HG02840 (cell line): ENCODE data around the gene TP73.

Source experiments
- ATAC-seq: cut with Tn5 transposase; IDR thresholded peaks from one replicate; pipeline ENCODE4 v1.9.1; 2021; ENCODE audit warnings: mild to moderate bottlenecking, moderate library complexity, moderate number of reproducible peaks; ENCODE audit not compliant: unreplicated experiment, low FRiP score

TP73 gene

DNA sequence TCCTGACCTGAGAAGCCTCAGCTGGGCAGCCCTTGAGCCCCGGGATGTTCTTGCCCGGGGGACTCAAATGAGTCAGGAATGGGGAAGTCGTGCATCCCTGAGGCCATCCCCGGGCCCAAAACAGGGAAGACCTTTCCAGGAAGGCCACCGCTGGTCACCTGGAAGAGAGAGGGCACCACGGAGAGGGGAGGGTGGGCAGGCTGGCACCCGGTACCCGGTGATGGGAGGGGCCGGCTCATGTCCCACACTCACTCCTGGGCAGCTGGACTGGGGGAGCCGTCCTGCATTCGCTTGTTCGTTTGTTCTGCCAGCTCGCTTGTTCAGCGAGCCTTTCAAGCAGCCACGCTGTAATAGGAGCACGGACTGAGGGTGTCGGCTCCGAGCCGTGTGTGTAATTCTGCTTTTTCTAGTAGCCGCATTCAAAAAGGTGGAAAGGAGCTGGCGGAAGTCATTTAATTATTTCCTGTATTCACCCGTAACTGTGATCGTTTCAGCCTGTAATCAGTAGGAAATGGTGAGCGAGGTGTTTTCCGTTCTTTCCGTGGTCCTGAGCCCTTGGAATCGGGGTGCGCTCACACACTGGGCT lies 51.6 kb downstream of the TP73 start:
- ATAC-seq: no peak

DNA sequence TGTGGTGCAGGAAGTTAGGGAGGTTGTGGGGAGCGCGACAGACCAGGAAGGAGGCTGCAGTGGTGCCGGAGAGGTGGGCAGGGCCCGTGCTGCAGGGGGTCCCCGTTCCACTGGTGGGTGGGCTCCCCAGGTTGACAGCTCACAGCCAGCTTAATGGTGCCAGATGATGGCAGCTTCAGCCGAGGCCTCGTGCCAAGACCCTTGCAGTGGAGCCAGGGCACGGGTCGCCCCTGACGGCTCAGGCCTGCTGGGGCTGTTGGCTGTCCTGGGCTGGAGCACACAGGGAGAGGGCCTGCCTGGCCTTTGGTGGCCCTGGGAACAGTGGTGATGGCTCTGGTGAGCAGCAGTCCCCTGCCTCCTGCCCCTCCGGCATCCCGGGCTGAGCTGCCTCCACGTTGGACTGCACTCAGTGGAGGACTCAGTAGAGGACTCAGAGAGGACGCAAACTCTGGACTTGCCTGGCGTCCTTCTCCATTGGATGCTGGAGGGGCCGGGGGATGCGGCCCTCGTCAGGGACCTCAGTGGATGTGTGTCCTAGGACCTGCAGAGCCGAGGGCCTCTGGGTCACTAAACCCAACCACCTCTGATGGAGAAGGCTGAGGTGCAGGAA lies 53.1 kb downstream of the TP73 start:
- no peak for ATAC-seq

DNA sequence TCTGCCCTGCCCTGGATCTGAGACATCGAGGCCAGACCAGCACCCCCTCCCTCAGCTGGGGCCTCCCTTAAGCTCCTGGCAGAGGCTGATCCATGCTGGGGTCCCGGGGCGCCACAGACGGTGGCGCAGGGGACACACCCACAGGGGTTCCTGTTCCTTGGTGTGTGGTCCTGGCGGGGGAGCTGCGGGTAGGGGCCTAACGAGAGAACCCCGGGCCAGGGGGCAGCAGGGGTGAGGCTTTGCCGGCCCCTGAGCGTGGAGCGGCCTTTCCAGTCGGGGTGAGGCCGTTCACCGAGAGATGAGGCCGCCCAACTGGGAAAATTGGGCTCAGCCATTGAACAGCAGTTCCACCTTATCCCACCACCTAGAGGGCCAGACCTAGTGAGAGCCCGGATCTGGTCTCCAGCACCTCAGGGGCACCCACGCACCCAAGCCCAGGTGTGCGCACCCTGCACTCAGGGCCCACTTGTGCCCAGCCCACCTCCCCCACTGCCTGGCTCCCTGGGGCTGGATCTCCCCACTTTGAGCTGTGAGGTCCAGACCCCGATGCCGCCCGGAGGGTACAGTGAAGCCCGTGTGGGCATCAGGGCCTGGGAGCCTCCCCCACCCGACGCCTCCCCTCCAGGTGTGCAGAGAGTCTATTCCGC lies 54.5 kb downstream of the TP73 start:
- ATAC-seq: no peak

DNA sequence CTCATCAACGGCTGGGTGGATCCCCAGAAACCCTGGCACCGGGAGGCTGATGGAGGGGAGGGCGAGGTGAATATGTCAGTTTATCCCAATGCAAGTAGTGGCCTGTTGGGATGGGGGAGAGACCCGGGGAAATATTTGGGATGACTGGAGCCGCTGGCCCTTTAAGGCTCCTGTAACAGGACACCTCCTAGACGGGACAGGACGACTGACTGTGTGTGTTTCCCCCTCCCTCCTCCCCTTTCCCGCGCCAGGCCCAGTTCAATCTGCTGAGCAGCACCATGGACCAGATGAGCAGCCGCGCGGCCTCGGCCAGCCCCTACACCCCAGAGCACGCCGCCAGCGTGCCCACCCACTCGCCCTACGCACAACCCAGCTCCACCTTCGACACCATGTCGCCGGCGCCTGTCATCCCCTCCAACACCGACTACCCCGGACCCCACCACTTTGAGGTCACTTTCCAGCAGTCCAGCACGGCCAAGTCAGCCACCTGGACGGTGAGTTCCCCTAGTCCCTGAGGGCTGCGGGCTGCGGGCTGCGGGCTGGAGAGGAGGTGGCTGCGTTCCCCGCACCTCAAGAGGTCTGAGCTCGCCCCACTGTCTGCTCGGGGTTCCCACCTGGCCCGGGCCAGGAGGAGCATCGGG lies 55.1 kb downstream of the TP73 start:
- no peak for ATAC-seq

DNA sequence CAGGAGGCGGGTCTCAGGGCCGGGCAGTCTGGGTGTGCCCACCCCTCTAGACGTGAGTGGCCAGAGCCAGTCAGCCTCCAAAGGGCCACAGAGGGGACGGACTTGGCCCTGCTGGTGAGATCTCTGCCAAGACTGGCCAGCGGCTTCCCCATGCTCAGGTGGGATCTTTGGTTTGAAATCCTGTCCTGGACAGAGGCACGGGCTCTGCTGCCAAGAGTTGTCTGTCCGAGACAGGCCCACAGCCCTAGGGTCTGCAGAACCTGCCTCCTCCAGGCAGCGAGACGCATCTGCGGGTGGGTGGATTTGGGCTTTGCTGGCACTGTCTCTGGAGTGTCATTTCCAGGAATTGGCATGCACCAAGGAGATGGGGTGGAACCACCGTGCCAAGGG lies 55.6 kb downstream of the TP73 start:
- no peak for ATAC-seq

DNA sequence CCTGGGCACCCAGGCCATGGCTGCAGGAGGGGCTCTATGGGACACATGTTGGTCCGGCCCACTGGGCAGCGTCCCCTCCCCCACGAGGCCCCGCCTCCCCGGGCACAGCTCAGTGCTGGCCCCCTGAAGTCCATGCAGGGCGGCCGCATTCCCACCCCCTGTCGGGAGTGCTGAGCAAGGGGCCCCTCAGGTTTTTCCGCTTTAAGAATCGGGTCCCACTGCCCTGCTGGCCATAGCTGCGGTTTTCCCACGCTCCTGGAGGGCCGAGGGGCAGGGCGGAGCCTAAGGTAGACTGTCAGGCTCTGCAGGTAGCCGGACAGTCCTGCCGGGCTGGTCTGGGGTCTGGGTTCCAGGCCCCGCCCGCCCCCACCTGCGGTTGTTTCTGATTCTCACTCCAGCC lies 56.5 kb downstream of the TP73 start:
- no peak for ATAC-seq

DNA sequence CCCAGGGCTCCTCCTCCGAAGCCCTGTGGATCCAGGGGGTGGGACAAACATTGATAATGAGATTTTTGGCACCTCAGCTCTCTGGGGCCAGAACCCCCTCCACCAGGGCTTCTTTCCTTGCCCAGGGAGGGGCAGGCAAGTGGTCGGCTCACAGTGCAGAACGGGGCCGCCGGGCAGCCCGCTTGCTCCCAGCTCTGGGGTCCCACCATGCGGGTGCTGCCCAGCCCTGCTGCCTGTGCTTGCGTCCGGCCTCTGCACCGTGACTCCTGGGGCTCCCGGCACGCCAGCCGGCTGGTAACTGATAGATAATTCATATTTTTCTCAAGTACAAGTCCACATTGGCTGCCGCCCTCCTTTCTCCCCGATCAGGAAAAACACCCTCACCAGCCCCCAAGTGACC lies 57.9 kb downstream of the TP73 start:
- ATAC-seq: no peak

DNA sequence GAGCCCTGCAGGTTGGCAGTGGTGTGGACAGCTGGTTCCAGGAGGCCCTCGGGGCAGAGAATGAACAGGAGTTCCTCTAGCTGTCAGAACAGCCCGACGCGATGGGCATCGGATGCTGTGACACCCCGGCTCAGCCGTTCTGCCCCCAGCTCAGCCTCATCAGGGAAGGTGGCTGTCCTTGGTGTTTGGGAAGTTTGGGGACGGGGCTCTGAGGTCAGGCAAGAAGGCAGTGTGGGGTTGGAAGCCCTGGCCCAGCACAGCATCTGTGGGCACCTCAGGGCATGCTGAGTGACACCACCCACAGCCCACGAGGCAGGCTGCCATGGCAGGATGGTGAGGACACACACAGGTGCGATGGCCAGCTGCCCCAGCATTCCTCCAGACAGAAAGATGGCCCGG lies 59.1 kb downstream of the TP73 start:
- ATAC-seq: no peak

DNA sequence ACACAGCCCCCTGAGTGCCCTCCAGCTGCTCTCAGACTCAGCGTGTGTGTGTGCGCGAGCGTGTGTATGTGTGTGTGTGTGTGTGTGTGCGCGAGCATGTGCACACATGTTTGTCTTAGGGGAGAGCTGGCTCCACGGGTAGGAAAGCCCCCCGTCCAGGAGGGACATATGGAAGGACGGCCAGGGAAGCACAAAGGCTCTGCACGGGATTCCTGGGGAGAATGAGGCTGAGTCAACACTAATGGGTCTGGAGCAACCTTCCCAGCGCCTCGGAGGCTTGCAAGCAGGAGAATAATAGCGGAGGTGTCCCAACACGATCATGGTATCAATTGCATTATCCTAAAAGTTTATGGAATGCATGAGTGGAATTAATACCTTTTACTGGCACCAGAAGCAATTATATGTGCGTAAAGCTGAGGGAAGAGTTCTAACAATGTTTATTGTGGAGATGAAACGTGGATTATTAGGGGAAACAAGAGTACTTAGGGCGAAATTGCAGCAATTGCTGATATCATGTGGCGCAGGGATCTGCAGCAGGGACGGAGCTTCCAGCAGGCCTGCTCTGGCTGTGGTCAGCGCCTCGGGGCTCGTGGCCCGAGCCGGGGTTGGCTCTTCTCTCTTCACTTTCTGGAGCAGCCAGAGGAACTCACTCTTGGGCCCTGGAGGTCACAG lies 59.6 kb downstream of the TP73 start:
- no peak for ATAC-seq

DNA sequence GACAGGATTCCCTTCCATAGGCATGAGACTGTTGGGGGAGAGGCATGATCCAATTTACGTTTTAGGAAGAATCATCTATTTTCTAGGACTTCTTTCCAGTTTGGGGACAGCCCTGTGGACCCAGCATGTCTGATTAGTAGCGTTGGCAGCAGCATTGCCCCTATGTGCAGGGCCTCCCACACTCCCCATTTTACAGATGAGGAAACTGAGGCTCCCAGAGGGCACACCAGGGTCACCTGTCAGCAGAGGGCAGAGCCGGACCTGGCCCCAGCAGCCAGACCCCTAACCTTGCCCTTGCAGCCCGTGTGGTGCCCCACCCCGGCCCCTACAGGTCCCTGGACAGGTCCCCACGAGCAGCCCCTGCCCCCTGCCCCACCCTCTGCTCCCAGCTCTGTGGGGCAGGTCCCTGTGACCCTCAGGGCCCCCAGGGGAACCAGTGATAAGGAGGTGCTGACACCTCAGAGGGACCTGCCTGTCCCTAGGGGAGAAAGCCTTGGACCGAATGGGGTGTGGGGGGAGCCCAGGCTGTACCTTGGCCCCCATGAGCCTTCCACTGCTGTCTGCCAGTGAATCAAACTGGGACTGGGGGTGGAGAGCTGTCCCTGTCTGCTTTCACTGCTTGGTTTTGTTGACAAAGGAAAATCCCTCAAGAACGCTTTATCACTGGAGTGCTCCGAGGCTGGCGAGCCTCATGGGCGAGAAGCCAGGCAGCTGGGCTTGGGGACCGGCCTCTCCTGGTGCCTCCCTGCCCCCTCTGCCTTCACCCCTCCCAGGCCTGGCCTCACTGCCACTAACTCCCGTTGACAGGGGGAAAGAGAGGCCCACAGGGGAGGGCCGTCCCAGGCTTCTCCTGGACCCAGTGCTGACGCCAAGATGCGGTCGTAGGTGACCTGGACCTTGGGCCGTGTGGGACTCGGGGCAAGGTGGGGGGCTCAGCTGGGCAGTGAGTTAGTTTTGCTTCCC lies 60.5 kb downstream of the TP73 start:
- no peak for ATAC-seq

DNA sequence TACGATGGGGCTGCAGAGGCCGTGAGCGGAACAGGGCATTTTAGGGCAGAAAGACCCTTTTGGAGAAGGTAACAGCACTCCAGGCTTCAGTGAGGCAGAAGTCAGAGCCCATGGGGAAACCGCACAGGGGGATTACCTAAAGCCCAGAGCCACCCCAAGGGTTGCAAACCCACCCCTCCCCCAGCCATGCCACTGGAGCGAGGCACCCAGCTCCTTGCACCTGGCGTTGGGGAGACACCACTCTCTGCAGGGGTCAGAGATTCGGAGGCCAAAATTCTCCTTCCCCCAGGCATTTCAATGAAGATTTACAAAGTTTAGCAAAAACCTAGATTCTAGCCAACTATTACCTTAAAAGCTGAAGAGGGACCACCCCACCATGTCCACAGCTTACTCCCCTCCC lies 61.5 kb downstream of the TP73 start:
- ATAC-seq: no peak

DNA sequence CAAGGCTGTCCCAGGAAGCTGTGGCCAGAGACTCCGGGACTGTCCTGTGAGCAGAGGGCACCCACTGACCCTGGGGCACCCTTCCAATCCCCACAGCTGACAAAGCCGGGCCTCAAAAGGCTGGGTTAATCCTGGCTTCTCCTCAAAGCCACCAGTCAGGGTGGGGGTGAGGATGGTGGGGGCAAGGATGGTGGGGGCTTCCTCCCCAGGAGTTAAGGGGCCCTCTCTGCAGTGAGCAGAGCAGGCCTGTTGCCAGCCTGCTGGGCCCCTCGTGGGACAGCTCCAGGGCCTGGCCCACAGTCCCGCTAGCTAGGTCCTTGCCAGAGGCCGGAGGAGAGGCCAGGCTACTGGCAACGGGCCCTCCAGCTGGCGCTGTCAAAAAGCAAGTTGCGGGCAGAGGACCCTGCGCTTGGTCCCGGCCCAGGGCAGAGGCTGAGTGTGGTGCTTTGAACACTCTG lies 62.0 kb downstream of the TP73 start:
- no peak for ATAC-seq

DNA sequence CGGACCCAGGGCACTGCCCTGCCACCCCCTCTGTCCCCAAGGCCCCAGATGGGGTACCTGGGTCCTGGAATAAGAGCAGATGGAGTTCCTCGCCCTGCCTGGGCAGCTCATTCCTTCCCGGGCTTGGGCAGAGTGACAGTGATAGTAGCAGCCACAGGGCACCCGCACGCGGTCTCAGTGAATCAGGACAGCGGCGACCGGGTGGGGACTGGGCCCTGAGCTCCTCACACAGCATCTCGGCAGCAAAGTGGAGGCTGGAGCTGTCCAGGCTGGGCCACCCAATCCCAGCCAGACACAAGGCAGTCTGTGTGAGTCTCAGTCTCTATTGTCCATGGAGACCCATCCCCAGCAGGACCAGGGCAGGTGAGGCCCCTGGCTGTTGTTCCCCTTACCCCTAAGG lies 62.5 kb downstream of the TP73 start:
- ATAC-seq: no peak

DNA sequence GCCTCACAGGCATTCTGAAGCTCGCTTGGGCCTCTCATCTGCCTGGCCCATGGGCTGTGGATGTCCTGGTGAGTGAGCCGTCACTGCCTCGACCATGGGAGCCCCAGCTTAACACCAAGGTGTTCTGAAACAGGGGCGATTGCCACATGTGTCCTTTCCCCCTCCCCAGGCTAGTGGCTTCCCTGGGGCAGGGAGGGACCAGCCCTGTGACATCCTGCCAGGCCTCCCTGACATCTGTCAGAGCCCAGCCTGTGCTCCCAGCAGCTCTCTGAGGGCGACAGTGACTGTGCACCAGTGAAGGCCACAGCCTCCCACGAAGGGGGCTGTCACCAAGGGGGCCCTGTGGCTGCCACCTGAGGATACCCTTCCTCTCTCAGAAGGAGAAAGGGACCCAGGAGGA lies 64.0 kb downstream of the TP73 start:
- no peak for ATAC-seq

DNA sequence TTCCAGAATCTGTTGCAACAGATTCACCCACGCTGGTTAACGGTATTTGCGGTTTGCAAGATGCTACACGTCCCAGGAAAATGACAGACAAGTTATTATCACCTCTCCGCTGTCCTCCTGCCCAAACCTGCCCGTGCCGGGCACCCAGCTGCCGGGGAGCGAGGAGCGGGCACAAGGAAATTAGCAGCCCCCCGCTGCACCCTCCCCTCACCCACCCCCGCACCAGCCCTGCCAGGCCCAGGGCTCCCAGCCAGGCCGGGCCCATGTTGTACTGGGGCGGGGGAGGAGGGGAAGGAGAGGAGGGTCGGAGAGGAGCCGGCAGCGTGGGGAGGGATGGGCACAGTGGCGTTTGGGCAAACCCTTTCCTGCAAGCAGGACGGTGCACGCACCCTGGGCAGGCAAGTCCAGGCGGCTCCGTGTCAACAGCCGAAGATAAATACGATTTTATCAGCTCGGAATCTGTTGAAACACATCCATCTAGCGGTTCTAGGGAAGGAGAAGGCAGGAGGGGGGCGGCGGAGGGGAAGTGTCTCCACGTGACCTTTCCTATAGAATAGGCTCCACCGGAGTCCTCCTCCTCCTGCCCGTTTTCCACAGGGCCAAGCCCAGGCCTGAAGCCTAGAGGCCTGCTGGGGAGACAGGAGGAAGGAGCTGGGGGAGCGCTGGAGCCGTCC lies 64.9 kb downstream of the TP73 start:
- ATAC-seq: no peak

DNA sequence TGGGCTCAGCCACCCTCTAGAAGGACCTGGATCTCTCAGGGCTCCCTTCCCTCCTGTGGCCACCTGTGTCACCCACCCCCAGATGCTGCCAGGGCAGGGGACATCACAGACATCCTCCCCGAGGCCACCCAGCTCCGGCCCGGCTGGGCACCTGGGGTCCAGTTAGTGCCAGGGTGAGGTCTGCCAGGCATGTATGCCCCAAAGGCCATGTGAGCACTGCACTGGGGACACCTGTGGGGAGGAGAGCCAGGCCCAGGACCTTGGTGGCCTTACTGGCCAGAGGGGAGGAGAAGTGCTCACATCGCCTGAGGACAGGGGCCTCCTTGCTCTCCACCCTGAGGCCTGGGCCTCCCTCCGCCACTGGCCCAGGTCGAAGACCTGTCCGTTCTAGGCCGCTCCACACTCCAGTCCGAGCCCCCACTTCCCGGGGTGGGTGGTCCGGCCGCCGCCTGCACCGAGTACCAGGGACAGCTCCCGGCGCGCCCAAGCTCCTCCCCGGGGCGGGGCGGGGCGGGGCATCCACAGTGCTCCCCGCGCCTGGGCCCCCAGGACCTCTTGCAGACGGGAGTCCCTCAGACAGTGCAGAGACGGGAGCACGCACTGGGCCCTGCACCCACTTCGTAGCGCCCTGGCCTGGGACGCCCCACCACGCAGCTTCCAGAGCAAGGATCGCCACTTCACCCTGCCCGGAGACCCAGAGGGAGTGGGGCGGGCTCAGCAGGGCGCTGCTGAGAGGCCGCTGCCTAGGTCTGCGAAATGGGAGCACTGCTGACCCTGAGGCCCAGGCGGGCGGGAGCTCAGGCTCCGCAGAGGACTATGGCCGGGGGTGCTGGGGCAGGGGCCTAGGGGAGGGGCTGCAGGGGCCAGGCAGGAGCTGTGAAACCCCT lies 65.6 kb downstream of the TP73 start:
- no peak for ATAC-seq

DNA sequence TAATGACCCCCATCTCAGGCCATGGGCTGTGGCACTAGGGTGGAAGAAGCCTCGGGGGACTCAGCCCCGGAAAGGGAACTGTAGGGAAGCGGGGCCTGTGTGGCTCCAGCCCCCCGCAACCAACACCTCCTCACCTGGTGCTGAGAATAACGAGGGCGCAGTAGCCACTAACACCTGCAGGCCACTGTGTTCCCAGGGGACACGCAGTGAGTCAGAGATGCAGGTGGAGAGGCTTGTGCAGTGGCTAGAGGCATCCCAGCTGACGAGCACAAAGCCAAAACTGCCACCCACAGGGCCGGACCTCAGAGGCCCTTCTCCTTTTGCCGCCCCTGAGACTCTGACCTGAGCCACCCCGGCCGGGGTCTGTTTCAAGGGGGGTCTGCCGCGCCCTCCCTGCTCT lies 66.4 kb downstream of the TP73 start:
- no peak for ATAC-seq

DNA sequence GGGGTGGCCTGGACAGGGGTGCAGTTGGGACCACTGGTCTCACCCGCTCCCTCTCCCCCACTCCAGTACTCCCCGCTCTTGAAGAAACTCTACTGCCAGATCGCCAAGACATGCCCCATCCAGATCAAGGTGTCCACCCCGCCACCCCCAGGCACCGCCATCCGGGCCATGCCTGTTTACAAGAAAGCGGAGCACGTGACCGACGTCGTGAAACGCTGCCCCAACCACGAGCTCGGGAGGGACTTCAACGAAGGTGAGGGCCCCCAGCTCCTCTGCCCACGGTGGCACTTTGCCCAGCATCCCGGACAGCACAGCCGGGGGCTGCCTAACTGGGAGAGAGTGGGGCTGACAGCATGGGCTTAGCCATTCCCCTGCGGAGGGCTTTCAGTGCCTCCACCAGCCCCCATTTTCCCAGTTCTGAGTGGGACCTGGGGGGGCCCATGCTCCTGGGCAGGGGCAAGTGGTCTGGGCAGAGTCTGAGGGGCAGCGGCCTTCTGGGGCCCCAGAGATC lies 69.7 kb downstream of the TP73 start:
- ATAC-seq: no peak
